ENCODE results near the gene CXCR5.

DNA sequence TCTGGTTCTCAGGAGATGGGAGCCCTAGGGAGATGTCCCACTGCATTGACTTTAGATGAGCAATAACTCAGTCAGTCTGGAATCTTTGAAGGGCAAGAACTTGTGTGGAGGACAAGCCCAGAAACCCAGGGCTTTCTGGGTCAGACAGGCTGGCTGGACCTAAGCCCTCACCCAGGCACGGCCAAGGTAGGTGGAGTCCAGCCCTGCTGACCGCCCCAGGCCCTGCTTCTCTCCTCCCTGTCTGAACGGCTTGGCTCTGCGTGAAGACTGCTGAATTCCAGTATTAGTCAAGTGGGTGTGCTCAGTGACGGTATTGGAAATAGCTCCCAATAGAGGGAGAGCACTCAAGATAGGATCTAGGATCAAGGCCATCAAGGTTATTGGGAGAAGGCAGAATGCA, 6.1 kb downstream of the CXCR5 start:
- TF ChIP-seq CTCF (IDR thresholded peaks at IDR 0.05 in 8 of 11, conservative IDR thresholded peaks at IDR 0.05 in 3 of 11): no peak
- TF ChIP-seq POLR2A (IDR thresholded peaks at IDR 0.05): no peak
- TF ChIP-seq POLR2AphosphoS5 (IDR thresholded peaks at IDR 0.05): peak in 2 of 3 donors; percentile 15 to 36

Data from spleen (tissue), 7 donors.